Measurements from ENCODE around the gene STRIT1.

DNA sequence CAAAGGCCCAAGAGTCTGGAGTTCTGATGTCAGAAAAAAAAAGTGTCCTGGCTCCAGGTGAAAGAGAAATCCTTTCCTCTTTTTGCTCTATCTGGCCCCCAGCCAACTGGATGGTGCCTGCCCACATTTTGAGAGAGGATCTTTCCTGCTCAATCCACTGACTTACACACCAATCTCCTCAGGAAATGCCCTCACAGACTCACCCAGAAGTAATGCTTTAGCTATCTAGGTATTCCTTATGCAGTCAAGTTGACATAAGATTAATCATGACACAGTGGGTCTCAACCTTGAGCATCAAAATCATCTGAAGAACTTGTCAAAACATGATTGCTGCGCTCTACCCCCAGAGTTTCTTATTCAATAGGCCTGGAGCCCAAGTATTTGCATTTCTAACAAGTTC is 31.2 kb downstream of the STRIT1 start:
- TF ChIP-seq CTCF (conservative IDR thresholded peaks at IDR 0.05; ENCODE audit: low read length) (no peak), EZH2phosphoT487 (IDR thresholded peaks at IDR 0.05; ENCODE audit: borderline replicate concordance) (no peak)

Data from Loucy (cell line).